CD4-positive, alpha-beta T cell treated with Interleukin-15 for 1 hour (primary cell): Measurements from ENCODE around the gene DAZAP2.
"Not testable (repeated sequence)": the region's sequence is repeated elsewhere in the genome, so short reads cannot be mapped to it uniquely, and the experiment has no call there.

Experiments used
- DNase-seq: peaks from one replicate; pipeline ENCODE4 v3.0.0-alpha.2; 2020

The DAZAP2 gene

DNA sequence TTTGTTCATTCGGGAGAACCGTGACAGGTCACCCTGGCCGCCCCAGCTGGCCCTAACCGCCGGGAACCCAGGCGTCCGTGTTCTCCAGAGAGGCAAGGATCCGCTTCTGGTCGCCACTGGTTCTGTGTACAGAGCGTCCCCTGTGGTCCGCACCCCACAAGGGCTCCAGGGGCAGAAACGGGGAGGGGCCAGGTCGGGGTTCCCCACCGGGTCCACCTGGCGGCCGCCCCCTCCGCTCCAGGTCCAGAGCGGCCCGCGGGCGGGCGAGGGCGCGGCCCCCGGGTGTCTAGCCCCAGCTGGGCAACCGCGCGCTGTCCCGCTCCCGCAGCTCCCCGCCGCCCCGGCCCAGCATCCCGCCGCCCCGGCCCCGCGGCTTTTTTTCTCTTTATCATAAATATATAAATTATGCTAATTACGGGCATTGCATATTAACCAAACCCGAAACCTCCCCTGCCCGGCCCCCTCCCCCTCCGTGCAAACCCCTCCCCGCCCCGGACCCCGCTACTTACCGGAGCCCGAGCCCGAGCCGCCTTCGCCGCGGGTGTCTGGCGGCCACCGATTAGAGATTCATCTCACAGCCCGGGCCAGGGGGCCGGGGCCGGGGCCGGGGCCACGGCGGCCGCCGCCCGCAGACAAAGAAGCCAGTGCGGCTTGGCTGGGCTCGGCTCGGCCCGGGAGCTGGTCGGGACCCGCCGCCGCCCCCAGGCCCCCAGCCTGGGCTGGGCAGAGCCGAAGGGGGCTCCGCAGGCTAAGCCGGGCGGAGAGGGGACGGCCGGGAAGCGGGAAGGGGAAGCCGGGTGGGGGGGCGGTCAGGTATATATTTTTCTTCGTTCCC is 21.3 kb upstream of the DAZAP2 start:
- peak; percentile 71 for DNase-seq

DNA sequence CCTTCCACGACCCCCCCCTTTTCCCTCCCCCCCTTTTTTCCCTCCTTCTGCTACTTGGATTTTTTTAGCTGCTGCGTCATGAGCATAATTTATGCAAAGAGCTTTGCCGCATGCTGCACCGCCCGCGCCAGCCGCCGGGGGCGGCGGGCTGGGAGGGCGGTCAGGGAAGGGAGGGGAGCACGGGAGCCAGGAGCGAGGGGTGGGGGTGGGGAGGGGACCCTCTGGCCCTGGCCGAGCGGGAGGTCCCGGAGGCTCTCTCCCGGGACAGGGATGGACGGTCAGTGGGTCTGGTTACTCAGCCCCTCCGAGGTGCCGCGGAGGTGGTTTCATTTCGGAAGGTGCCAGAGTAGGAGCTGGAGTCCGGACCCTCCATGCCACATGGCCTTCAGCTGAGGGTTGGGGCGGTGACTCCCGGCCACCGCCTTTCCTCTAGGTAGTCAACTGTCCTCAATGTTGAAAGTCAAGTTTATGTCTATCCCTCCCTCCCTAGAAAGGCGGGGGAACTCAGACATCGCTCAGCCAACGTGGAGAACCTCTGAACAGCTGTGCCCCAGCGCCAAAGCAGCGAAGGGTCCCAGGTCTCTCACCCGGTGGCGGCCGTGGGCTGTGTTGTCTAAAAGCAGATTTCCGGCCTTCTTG is 20.5 kb upstream of the DAZAP2 start, which contains the start of gene POU6F1:
Gene POU6F1, minus strand, starts transcription at position 95 of the 639 bp plus-strand sequence. CDS start 11,226 bp downstream, outside the sequence.
- DNase-seq: peak; percentile 80

DNA sequence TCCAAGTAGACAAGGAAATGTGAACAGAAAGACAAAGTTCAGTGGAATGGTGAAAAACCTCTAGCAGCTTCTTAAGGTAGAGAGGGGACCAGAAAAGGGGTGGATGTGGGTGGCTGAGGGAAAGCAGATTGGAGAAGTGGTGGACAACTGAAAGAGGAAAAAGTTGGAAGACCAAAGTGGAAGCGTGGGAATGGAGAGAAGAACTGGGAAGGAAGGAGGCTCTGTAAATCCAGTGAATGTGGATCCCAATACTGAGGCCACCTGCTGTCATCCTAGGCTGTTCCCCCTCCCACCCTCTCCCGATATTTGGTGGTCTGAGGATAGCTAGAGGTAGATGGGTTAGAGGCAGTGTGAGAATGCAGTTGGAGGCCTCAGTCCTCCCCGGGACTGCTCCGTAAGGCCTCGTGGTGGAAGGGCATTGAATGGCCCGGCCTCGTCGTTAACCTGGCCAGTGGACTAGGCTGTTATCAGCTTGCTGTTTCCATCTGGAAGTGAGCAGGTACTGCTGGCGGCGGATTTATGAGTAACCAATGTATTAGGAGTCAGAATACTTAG is 19.9 kb upstream of the DAZAP2 start:
- no peak for DNase-seq

DNA sequence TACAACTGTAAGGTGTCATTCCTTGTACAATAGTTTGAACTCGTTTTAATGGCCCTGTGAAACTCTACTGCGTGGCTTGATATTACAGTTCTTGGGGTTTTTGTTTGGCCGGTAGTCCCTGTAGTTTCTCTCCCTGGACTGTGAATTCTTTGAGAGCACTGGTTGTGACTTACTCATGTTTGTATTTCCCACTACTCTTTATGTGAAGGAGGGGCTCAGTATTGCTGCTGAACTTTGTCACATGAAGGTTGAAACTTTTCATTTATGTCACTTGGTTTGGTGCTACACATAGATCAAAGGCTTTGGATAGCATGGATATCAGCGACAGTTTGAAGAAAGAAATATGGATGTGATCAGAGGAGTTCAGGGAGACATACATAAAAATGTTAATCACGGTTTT is 19.3 kb upstream of the DAZAP2 start:
- no peak for DNase-seq

DNA sequence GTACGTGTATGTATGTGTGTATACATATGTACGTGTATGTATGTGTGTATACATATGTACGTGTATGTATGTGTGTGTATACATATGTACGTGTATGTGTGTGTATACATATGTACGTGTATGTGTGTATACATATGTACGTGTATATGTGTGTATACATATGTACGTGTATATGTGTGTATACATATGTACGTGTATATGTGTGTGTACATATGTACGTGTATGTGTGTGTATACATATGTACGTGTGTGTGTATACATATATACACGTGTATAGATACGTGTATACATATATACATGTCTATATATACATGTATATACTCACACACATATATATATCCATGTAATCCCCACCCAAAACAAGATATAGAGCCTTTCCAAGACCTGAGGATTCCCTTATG is 18.8 kb upstream of the DAZAP2 start:
- not testable (repeated sequence) for DNase-seq

DNA sequence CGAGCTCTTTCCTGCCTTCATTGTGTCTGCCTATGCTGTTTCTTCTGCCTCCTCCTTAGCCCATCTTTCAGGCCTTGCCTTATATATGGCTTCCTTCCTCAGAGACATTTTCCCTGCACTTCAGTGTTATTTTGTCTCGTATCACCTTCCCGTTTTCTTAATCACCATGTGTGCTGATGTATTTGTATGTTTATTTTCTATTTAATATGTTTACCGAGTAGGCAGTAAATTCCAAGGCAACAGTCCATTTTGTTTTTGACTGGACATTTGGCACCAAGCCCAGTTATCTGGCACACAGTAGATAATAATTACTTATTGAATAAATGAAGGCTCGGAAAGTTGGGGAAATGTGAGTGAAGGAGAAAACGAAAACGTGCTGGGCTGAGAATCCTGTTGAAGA is 16.2 kb upstream of the DAZAP2 start:
- DNase-seq: no peak

DNA sequence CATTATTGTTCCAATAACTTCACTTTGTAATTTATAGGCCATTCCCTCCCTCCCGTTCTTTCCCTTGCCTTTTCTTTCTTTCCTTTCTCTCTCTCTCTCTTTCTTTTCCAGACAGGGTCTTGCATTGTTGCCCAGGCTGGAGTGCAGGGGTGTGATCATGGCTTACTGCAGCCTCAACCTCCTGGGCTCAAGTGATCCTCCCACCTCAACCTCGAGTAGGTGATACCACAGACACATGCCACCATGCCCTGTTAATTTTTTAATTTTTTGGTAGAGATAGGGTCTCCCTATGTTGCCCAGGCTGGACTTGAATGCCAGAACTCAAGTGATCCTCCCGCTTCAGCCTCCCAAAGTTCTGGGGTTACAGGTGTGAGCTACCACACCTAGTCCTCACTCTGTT is 14.0 kb upstream of the DAZAP2 start:
- no peak for DNase-seq

GRCh38 chr12:51225234-51225633 is 13.4 kb upstream of the DAZAP2 start:
- DNase-seq: no peak

GRCh38 chr12:51225771-51226170 is 12.9 kb upstream of the DAZAP2 start:
- no peak for DNase-seq

- DNase-seq: not testable (repeated sequence)
Observed at GRCh38 chr12:51227112-51227511, 11.5 kb upstream of the DAZAP2 start.

GRCh38 chr12:51227962-51228361 is 10.7 kb upstream of the DAZAP2 start:
- DNase-seq: no peak

DNA sequence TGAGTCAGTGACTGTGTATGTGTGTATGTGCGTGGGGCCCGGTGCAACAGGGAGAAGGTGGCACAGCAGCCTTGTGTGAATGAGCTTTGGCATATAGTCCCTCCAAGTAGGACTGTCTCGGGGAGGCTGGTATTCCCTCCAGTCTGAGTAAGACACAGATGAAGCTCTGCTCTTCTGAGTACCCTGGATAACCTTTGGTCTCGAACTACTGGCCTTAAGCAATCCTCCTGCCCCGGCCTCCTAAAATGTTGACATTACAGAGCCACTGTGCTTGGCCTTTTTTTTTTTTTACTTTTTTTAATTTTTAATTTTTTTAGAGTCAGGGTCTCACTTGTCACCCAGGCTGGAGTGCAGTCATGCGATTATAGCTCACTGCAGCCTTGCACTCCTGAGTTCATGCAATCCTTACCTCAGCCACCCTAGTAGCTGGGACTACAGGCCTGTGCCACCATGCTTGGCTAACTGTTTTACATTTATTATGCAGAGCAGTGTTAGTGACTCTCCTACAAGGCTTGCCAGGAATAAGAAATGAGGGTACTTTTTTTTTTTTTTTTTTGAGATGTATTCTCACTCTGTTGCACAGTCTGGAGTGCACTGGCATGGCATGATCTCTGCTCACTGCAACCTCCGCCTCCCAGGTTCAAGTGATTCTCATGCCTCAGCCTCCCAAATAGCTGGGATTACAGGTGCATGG is 9.4 kb upstream of the DAZAP2 start:
- no peak for DNase-seq

DNA sequence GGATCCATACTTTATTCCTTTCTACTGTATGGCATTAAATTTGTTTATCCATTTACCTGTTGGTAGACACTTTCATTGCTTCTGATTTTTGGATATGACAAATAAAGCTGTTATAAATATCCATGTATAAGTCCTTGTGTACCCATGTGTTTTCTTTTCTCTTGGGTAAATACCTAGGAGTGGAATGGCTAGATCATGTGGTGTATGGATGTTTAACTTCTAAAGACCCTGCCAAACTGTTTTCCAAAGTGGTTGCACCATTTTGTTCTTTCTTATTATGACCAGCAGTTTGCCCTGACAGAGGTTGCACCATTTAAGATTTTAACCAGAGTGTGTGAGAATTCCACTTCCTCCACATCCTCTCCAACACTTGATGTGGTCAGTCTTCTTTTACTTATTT is 6.0 kb upstream of the DAZAP2 start:
- DNase-seq: no peak

GRCh38 chr12:51234530-51234929 is 4.1 kb upstream of the DAZAP2 start:
- no peak for DNase-seq

- DNase-seq: no peak
Observed at GRCh38 chr12:51238037-51238509, 553 bp upstream of the DAZAP2 start.

GRCh38 chr12:51240971-51241370 is 2.3 kb downstream of the DAZAP2 start:
- DNase-seq: no peak

DNA sequence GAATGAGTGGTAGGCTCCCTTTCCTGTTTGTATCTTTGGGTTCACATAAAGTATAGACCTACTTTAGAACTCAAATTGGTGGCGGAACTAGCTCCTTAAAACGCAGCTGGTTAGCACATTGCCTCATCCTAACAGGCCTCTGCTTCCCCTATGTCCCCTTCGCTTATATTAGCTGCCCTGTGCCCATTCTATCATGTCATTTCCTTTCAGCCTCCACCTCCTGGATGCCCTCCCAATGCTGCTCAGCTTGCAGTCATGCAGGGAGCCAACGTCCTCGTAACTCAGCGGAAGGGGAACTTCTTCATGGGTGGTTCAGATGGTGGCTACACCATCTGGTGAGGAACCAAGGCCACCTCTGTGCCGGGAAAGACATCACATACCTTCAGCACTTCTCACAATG is 3.5 kb downstream of the DAZAP2 start:
- DNase-seq: peak; percentile 58

DNA sequence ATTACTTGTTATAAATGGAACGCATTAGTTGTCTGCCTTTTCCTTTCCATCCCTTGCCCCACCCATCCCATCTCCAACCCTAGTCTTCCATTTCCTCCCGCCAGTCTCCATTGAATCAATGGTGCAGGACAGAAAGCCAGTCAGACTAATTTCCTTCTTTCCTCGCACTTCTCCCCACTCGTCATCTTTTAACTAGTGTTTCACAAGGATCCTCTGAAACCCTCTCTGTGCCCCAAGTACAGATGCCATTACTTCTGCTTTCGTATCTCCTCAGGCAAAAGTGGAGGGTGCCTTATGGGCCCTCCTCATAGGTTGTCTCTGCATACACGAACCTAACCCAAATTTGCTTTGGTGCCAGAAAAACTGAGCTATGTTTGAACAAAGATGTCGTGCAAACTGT is 4.2 kb downstream of the DAZAP2 start:
- no peak for DNase-seq

DNA sequence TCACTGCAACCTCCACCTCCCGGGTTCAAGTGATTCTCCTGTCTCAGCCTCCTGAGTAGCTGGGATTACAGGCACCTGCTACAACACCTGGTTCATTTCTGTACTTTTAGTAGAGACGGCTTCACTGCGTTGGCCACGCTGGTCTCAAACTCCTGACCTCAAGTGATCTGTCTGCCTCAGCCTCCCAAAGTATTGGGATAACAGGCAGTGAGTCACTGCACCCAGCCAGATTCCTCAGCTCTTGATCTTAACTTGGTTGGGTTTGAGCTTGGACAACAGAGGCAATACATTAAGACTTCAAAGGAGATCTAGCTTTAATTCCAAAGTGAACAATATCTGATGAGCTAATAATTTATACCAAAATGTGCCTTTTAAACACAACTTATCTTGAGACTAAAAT is 5.6 kb downstream of the DAZAP2 start:
- no peak for DNase-seq

- no peak for DNase-seq
Observed at GRCh38 chr12:51245476-51246253, 7.0 kb downstream of the DAZAP2 start.

DNA sequence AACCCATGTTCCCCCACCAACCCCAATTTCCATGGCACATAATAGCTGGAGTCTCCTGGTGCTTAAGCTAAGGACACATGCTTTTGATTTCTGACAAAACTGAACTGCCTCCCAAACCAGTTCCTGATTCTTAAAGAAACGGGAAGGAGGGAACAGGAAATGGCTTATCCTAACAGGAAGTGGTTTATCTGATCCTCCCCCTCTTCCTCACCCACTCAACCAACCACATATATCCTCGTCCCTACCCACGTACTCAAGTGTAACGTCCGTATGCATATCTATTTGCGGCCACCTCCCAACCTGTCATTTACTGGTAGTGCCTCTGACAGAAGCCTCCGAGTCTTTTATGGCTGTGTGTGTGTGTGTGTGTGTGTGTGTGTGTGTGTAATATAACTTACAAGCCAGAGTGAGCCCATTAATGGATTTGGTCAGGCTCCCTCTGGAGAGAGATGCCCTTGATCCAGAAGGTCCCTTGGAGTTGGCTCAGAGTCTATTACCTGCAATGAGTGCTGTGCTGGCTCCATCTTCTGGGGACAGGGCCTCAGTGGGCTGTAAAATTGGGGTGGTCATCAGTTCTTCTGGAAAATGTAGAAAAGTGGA is 7.7 kb downstream of the DAZAP2 start:
- DNase-seq: peak; percentile 57
